Activated CD8-positive, alpha-beta memory T cell treated with anti-CD3 and anti-CD28 coated beads for 1 hour (primary cell): ENCODE results near the gene OR2AT4.
"Not testable (repeated sequence)": the region's sequence is repeated elsewhere in the genome, so short reads cannot be mapped to it uniquely, and the experiment has no call there.

Source experiments
- DNase-seq, 2 donors: peaks; one replicate each; pipeline ENCODE4 v3.0.0-alpha.2; 2020; ENCODE audit warnings: low read depth in 1 of 2; ENCODE audit errors: extremely low read depth in 1 of 2

OR2AT4 gene

GRCh38 chr11:75068993-75069392 lies 27.7 kb downstream of the OR2AT4 start:
- no peak for DNase-seq

GRCh38 chr11:75068559-75068958 lies 28.1 kb downstream of the OR2AT4 start:
- DNase-seq = no peak

- no peak for DNase-seq
These were observed 30.6 kb downstream of the OR2AT4 start for GRCh38 chr11:75066061-75066460.

- no peak for DNase-seq
These were observed 32.8 kb downstream of the OR2AT4 start for GRCh38 chr11:75063741-75064314.

- no peak for DNase-seq
These were observed 37.4 kb downstream of the OR2AT4 start for GRCh38 chr11:75059299-75059698.

- no peak for DNase-seq
These were observed 39.9 kb downstream of the OR2AT4 start for GRCh38 chr11:75056814-75057213.

- no peak for DNase-seq
These were observed 41.2 kb downstream of the OR2AT4 start for GRCh38 chr11:75055511-75055910.

- no peak for DNase-seq
These were observed 44.2 kb downstream of the OR2AT4 start for GRCh38 chr11:75052457-75052856.

- DNase-seq = no peak
These were observed 45.6 kb downstream of the OR2AT4 start for GRCh38 chr11:75051043-75051442.

- DNase-seq = no peak
These were observed 46.2 kb downstream of the OR2AT4 start for GRCh38 chr11:75050516-75050915.

- not testable (repeated sequence) for DNase-seq
These were observed 47.0 kb downstream of the OR2AT4 start for GRCh38 chr11:75049501-75050266.

GRCh38 chr11:75047191-75047590 lies 49.5 kb downstream of the OR2AT4 start:
- no peak for DNase-seq

- DNase-seq = not testable (repeated sequence)
These were observed 50.0 kb downstream of the OR2AT4 start for GRCh38 chr11:75046668-75047067.

- DNase-seq = not testable (repeated sequence)
These were observed 52.1 kb downstream of the OR2AT4 start for GRCh38 chr11:75044381-75045170.

GRCh38 chr11:75041821-75042220 lies 54.9 kb downstream of the OR2AT4 start:
- not testable (repeated sequence) for DNase-seq

GRCh38 chr11:75041263-75041662 lies 55.4 kb downstream of the OR2AT4 start:
- no peak for DNase-seq

- DNase-seq = no peak
These were observed 56.4 kb downstream of the OR2AT4 start for GRCh38 chr11:75040167-75040770.

- no peak for DNase-seq
These were observed 60.6 kb downstream of the OR2AT4 start for GRCh38 chr11:75035911-75036565.

- no peak for DNase-seq
These were observed 61.4 kb downstream of the OR2AT4 start for GRCh38 chr11:75035256-75035655.

GRCh38 chr11:75033916-75034315 lies 62.8 kb downstream of the OR2AT4 start:
- DNase-seq = no peak

- no peak for DNase-seq
These were observed 64.1 kb downstream of the OR2AT4 start for GRCh38 chr11:75032550-75032935.
